Fibroblast of pulmonary artery (primary cell): ENCODE data around the gene DEPP1.

ENCODE experiments used
- DNase-seq: peaks from one replicate; pipeline ENCODE4 v3.0.0-alpha.2; 2010; ENCODE audit warnings: low read depth
- H3K4me3 ChIP-seq: replicated peaks from 2 replicates; pipeline ENCODE4 v1.5.1; 2011; ENCODE audit warnings: low read depth, mild to moderate bottlenecking, control low read depth, low read length, moderate library complexity
- TF ChIP-seq, protein P1 (sequence below): IDR thresholded peaks from 2 replicates; pipeline ENCODE4 v1.5.1; 2011; ENCODE audit warnings: mild to moderate bottlenecking, control low read depth, low read length, inconsistent platforms; ENCODE audit errors: missing control alignments

The DEPP1 gene

DNA sequence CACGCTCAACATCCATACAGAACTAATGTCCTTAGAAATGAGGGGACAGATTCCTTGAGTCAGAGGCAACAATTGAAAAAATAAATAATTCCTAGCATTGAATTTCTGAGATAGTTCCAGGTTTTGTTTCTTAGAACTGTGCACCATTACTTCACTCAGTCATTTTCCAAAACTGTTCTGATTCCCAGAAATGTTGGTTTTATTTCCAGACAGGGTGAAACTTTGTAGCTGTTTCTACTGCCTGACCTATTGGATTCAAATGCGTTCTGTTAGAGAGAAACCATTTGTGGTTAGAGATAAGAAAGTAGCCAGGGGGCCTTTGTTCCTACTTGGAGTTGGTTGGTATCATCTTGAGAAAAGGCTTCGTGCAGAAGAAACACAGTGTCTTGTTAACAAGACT is 8.1 kb upstream of the DEPP1 start:
- DNase-seq: peak; percentile 61
- TF ChIP-seq, protein P1, sequence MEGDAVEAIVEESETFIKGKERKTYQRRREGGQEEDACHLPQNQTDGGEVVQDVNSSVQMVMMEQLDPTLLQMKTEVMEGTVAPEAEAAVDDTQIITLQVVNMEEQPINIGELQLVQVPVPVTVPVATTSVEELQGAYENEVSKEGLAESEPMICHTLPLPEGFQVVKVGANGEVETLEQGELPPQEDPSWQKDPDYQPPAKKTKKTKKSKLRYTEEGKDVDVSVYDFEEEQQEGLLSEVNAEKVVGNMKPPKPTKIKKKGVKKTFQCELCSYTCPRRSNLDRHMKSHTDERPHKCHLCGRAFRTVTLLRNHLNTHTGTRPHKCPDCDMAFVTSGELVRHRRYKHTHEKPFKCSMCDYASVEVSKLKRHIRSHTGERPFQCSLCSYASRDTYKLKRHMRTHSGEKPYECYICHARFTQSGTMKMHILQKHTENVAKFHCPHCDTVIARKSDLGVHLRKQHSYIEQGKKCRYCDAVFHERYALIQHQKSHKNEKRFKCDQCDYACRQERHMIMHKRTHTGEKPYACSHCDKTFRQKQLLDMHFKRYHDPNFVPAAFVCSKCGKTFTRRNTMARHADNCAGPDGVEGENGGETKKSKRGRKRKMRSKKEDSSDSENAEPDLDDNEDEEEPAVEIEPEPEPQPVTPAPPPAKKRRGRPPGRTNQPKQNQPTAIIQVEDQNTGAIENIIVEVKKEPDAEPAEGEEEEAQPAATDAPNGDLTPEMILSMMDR: no peak
- no peak overlapping the region for H3K4me3 ChIP-seq

DNA sequence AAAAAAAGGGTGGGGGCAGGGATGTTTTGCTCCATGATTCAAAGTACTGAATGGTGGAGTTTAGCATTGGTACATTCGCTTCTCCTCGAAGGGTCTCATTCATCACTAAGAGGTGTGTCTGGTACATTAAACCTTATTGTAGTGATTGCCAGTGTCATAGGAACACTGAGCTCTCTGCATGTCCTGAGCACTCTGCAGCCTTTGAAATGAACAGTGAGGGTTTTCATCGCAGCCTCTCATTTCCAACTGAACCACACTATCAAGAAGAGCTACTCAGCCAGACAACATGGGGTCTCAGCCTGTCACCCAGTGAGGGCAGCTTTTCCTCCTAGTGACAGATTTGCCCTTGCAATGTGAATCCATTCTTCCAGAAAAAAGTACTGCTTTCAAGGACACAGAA is 7.6 kb upstream of the DEPP1 start:
- DNase-seq: no peak
- H3K4me3 ChIP-seq: no peak overlapping the region
- TF ChIP-seq, protein P1: no peak

DNA sequence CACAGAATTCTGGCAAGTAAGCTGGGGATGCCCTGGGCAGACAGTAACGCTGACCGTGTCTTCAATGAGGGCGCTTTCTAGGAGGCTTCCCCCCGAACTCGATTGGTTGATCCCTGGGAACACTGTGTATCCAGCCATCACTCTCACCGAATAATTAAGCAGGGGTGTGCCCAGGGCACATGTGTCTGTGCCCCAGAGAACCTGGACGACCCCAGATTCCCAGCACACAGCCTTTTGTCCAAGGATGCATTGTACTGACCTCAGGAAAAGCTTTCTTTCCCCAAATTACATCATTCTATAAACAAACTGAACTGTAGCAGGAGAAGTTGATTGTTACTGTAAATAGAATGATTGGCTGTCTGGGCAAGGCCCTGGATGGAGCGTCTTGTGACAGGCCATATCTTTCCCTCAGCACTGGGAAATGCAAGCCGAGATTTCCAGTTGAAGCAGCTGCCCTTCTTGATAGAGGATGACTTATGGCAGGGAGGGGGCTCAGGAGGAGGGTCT is 6.6 kb upstream of the DEPP1 start:
- H3K4me3 ChIP-seq: no peak overlapping the region
- peak; percentile 48 for DNase-seq
- TF ChIP-seq, protein P1: no peak

DNA sequence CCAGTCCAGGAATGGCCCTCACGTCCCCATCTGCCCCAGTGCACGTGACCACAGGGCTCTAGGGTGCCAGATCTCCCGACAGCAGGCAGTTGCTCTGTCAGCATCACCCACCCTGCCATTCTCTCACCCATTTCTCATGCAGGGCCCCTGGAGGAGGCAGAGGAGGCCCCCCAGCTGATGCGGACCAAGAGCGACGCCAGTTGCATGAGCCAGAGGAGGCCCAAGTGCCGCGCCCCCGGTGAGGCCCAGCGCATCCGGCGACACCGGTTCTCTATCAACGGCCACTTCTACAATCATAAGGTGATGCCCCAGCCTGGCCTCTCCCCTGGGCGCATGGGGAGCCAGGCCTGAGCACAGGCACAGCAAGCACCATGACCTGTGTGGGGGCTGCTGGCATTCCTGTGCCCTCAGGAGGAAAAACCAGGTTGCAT is 6.1 kb upstream of the DEPP1 start:
- H3K4me3 ChIP-seq: no peak overlapping the region
- TF ChIP-seq, protein P1: no peak
- no peak for DNase-seq

DNA sequence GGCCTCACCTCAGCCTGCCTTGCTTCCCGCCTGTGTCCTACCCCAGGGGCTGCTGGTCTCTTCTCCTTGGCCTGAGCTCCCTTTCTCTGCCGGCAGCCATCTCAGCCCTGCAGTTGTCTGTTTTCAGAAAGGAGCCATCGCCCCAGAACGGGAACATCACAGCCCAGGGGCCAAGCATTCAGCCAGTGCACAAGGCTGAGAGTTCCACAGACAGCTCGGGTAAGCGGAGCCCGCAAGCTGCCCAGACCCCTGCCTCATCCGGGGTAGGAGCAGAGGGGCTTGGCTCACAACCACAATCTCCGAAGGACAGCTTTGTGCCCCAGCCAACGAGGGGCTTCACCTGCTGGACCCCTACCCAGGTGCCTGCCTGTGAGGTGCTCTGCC is 5.3 kb upstream of the DEPP1 start:
- no peak for DNase-seq
- TF ChIP-seq, protein P1: no peak

DNA sequence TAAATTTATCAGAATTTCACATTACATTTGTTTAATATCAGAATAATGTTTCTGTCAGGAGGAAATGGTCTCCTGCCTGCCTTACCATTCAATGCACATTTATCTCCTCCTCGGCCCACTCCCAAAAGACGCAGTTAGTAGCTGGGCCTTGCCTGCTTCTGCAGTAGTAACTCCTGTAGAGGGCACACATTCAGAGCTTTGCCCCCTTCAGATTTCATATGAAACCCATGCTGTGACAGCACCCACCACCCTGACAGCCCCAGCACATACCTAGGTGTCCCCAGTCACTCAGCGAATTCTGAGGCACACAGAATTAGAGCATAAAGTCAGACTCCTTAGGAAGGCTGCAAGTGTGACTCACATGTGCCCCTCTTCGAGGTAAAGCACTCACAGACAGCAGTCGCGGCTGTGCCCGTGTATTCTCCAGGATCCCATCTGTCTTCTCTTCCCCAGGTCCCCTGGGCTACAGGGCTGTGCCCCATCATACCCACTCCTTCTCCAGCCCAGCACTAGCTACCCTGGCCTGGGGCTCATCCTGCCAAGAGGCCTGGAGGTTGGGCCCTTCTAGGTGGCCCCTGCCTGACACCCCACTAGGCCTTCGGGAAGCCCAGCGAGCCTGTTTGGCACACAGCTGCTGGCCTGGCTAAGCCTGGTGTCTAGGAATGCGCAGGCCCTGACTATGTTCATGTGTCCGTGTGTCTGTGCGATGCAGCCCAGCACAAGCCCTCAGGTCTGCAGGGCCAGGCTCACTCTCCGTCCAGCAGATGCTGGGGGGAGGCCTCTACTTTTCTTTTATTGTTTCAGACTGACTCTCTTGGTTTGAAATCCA is 4.7 kb upstream of the DEPP1 start:
- TF ChIP-seq, protein P1: no peak
- DNase-seq: no peak
- H3K4me3 ChIP-seq: no peak overlapping the region

More for the DNA sequence above, 5.3 kb upstream of the DEPP1 start:
- H3K4me3 ChIP-seq: no peak overlapping the region
